ENCODE measurements around the gene POU6F1. TPM values are rescaled to one million over a fixed set of nuclear protein-coding genes. Genes with fewer than 3 reads are reported as not detected.

The POU6F1 gene
- total RNA-seq, 1 experiment from 2014 or later = 13.3 TPM

DNA sequence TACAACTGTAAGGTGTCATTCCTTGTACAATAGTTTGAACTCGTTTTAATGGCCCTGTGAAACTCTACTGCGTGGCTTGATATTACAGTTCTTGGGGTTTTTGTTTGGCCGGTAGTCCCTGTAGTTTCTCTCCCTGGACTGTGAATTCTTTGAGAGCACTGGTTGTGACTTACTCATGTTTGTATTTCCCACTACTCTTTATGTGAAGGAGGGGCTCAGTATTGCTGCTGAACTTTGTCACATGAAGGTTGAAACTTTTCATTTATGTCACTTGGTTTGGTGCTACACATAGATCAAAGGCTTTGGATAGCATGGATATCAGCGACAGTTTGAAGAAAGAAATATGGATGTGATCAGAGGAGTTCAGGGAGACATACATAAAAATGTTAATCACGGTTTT is 1.5 kb upstream of the POU6F1 start:
- H3K9me3 ChIP-seq (ENCODE audit: control insufficient read depth, low read depth, low read length) = no peaks in the 10 kb centered on the region
- H3K79me2 ChIP-seq (ENCODE audit: insufficient read depth, low read length) = no peaks in the 10 kb centered on the region
- no peaks in the 10 kb centered on the region; the same call in 1 of the 2 replicates for H3K4me1 ChIP-seq (ENCODE audit: insufficient read depth, low read length)
- no peak overlapping the region for H3K4me2 ChIP-seq (ENCODE audit: insufficient read depth, insufficient read length, low read length)
- H2BK12ac ChIP-seq (ENCODE audit: insufficient read length, low read depth, low read length) = no peak overlapping the region
- H3K23me2 ChIP-seq (ENCODE audit: insufficient read length, low read depth, low read length, poor library complexity, severe bottlenecking) = peaks cover 15% of the 10 kb centered on the region
- no peaks in the 10 kb centered on the region for H3K9me3 Mint-ChIP-seq
- no peak overlapping the region for H3K56ac ChIP-seq (ENCODE audit: insufficient read length, low read depth, low read length)
- no peak overlapping the region for H4K91ac ChIP-seq (ENCODE audit: insufficient read length, low read depth, low read length)
- no peak for TF ChIP-seq CTCF (conservative IDR thresholded peaks at IDR 0.05)
- peak overlapping the region; percentile 53 to 73 for H3K4me3 Mint-ChIP-seq
- DNase-seq = no peak
- no peak overlapping the region for H3T11ph ChIP-seq (ENCODE audit: low read length)
- H4K5ac ChIP-seq (ENCODE audit: insufficient read length, low read depth, low read length) = no peak overlapping the region
- no peak overlapping the region for H2BK5ac ChIP-seq (ENCODE audit: insufficient read length, low read length)
- H4K20me1 ChIP-seq (ENCODE audit: control insufficient read depth, insufficient read depth, insufficient read length) = no peaks in the 10 kb centered on the region
- peak overlapping the region in 1 of 3 experiments; percentile 10; a peak in 1 of 7 replicates for H3K27ac Mint-ChIP-seq
- H3K27me3 Mint-ChIP-seq (ENCODE audit: low read depth) = no peaks in the 10 kb centered on the region
- no peak overlapping the region for H2AFZ ChIP-seq (ENCODE audit: low read length)
- H2BK20ac ChIP-seq (ENCODE audit: low read depth, low read length, poor library complexity, severe bottlenecking) = no peak overlapping the region
- no peak overlapping the region for H3K27ac ChIP-seq (ENCODE audit: insufficient read length, low read depth, low read length)
- whole genome bisulfite sequencing (ENCODE audit: extremely low coverage, insufficient read length, low lambda C conversion rate) = no CpG with 5 or more reads among the region's 5 CpGs
- no peak overlapping the region for H3K9ac ChIP-seq (ENCODE audit: extremely low read depth, insufficient read length, low read length)
- no peak overlapping the region for H3K18ac ChIP-seq (ENCODE audit: insufficient read length, low read depth, low read length)
- H3K27me3 ChIP-seq (ENCODE audit: insufficient read depth, low read length) = no peaks in the 10 kb centered on the region
- no peak overlapping the region for H3K23ac ChIP-seq (ENCODE audit: insufficient read length, low read depth, low read length)
- peaks cover 0 to 4% (median 2%) of the 10 kb centered on the region in 3 experiments; a peak in 5 of 7 replicates for H3K36me3 Mint-ChIP-seq (ENCODE audit: insufficient read depth in 1 of 3, low read depth in 3 of 3)
- no peak overlapping the region for H3K14ac ChIP-seq (ENCODE audit: insufficient read depth, low read length)
- no peak overlapping the region for H3K4ac ChIP-seq (ENCODE audit: low read depth, low read length)
- no peak overlapping the region for H2BK15ac ChIP-seq (ENCODE audit: low read depth, low read length)
- peaks cover 18% of the 10 kb centered on the region in 2 experiments for H3K4me1 Mint-ChIP-seq
- no peak overlapping the region for H4K8ac ChIP-seq (replicated peaks; ENCODE audit: insufficient read length, low read depth, low read length)
- H3K79me1 ChIP-seq (ENCODE audit: insufficient read depth, low read depth, low read length, poor library complexity, severe bottlenecking) = no peaks in the 10 kb centered on the region
- H2BK120ac ChIP-seq (ENCODE audit: low read depth, low read length, poor library complexity, severe bottlenecking) = no peak overlapping the region
- no peak overlapping the region for H2AK5ac ChIP-seq (ENCODE audit: insufficient read length, low read length)

Data from H9 (cell line).